AG10803 (cell line): ENCODE data around the gene FAM174B.

Source experiments
- DNase-seq: peaks from one replicate; pipeline ENCODE4 v3.0.0; 2010; ENCODE audit warnings: low read depth
- H3K4me3 ChIP-seq: 2 replicates; pipeline ENCODE4 v1.5.1; 2011; ENCODE audit warnings: mild to moderate bottlenecking, low read length, control low read depth
- CTCF ChIP-seq: conservative IDR thresholded peaks from 2 replicates; pipeline ENCODE4 v1.5.1; 2011; ENCODE audit warnings: mild to moderate bottlenecking, low read length, control low read depth, inconsistent platforms

FAM174B gene

GRCh38 chr15:92579931-92580470, 75.6 kb downstream of the FAM174B start:
- TF ChIP-seq CTCF = no peak
- no peak for DNase-seq
- no peak overlapping the region for H3K4me3 ChIP-seq

GRCh38 chr15:92579486-92579885, 76.1 kb downstream of the FAM174B start:
- H3K4me3 ChIP-seq = no peak overlapping the region
- TF ChIP-seq CTCF = no peak
- DNase-seq = no peak

DNA sequence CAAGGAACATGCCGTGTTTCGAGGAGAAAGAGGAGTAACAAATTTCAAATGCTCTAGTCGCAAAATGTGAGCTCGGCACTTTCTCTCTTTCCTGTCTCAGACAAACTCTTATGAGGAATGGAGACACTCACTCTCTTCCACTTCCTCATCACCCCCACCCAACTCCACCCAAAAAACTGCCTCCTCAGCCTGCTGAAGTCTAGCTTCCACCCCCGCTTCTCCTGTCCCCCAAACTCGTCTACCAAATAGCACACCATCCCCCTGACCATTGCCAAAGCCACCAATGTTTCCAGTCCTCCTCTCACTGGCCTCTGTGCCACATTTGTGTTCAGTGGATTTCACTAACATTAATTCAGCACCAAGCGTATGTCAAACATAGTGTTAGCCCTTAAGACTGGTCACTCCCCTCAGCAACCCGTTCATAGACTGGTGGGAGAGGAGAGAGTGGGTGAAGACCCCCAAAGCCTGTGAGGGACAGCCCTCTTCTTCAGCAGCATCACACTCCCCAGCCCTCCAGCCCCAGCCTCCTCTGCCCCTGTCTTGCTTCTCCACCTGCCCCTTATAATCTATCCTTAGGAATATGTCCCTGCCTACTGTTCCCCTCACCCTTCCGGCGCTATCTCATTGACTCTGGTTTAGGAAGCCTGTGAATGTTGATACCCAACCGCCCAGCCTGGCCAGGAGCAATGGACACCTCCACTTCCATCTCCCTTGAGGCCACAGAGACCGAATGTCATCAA, 77.3 kb downstream of the FAM174B start:
- no peak for DNase-seq
- H3K4me3 ChIP-seq = no peak overlapping the region
- TF ChIP-seq CTCF = no peak

GRCh38 chr15:92576597-92577200, 78.9 kb downstream of the FAM174B start:
- DNase-seq = no peak
- no peak for TF ChIP-seq CTCF
- H3K4me3 ChIP-seq = no peak overlapping the region

DNA sequence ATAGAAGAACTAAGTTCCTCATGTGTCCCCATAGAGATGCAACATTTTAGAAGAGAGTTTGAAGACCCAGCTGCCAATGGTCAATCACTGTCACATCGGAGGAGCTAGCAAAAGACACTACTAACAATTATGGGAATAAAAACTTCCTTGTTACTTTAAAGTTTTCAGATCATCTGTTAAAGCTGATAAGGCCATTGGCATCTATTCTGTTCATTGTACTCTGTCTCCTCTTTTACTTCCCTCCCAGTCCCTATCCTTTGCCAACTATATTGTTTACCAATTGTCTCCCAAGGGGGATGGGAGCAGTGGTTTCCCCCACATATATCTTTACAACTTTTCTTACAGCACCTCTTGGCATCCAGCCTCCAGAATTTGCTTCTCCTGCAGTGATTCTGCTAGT, 81.0 kb downstream of the FAM174B start:
- no peak for TF ChIP-seq CTCF
- no peak for DNase-seq
- no peak overlapping the region for H3K4me3 ChIP-seq

DNA sequence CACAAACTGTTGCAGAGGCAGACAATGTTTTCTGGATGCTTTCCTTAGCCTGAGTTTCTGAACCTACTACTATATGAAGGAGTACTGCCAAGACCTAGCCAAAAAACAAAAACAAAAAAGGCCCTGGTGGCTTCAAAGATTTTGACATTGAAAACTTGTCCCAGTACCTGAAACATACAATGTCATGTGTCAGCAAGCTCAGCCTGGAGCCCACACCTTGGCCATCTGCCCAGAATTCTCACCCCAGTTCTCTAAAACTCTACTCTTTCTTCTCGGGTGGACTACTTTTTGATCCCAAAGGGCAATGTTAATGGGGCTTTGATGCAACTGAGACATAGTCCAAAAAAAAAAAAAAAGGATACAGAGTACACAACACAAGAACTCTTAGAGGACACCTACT, 81.4 kb downstream of the FAM174B start:
- DNase-seq = no peak
- H3K4me3 ChIP-seq = no peak overlapping the region
- TF ChIP-seq CTCF = no peak

GRCh38 chr15:92571824-92572223, 83.8 kb downstream of the FAM174B start:
- H3K4me3 ChIP-seq = no peak overlapping the region
- no peak for DNase-seq
- TF ChIP-seq CTCF = no peak
